GM19043 (cell line): ENCODE measurements around the gene ANKDD1B.
"Not testable (repeated sequence)": the region's sequence is repeated elsewhere in the genome, so short reads cannot be mapped to it uniquely, and the experiment has no call there.

Experiments
- ATAC-seq: cut with Tn5 transposase; IDR thresholded peaks from one replicate; pipeline ENCODE4 v1.9.1; 2021; ENCODE audit warnings: low read depth; ENCODE audit not compliant: unreplicated experiment

ANKDD1B gene

DNA sequence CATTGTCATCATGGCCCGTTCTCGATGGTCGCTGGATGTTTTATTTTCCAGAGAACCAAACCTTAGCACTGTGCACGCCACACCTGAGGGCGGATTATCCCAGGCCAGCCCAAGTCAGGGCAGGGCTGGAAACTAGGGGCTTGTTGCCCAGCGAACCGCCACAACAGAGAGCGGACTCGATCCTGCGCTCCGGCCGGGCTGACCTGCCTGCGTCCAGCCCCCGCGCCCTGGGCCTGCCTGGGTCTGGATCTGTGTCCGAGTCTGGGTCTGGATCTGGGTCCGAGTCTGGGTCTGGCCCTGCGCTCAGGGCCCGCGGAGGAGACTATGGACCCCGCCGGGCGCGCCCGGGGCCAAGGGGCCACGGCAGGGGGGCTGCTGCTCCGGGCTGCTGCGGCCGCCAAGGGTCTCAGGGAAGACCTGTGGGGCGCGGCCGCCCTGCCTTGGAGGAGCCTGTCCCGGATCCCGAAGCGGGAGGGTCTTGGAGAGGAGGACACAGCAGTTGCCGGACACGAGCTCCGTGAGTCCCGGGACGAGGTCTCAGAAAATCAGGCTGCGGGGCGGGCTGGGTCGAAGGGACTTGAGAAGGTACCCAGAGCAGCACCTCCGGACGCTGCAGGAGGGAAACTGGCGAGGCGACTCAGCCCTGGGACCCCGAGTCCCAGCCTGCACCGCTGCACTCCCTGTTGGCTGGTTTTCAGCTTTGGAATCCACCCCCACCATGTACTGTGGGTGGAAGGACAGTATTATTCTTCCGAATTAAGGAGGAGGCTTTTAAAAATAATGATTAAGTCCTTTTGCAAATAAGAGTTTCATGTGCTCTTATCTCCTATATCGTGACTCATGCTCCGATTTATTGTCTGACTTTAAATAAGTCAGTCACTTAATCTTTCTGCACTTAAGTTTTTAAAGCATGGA lies at the start of gene ANKDD1B:
Gene ANKDD1B, plus strand, starts transcription at position 143 of the 915 bp plus-strand sequence. Its CDS starts 182 bp downstream, at position 325.
- no peak for ATAC-seq

DNA sequence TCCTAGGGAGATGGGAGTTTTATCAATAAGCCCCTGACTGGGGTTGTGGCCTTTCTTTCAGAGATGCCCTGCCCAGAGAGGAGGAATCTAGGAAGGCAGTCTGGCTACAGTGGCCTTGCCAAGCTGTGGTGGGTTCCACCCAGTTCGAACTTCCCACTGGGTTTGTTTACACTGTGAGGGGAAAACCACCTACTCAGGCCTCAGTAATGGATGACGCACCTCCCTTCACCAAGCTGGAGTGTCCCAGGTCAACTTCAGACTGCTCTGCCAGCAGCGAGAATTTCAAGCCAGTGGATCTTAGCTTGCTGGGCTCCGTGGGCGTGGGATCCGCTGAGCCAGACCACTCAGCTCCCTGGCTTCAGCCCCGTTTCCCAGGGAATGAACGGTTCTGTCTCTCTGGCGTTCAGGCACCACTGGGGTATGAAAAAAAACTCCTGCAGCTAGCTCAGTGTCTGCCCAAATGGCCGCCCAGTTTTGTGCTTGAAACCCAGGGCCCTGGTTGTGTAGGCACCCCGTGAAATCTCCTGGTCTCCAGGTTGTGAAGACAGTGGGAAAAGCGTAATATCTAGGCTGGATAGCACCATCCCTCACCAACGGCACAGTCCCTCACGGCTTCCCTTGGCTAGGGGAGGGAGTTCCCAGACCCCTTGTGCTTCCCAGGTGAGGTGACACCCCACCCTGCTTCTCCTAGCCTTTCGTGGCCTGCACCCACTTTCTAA lies 45.1 kb upstream of the ANKDD1B start:
- not testable (repeated sequence) for ATAC-seq

DNA sequence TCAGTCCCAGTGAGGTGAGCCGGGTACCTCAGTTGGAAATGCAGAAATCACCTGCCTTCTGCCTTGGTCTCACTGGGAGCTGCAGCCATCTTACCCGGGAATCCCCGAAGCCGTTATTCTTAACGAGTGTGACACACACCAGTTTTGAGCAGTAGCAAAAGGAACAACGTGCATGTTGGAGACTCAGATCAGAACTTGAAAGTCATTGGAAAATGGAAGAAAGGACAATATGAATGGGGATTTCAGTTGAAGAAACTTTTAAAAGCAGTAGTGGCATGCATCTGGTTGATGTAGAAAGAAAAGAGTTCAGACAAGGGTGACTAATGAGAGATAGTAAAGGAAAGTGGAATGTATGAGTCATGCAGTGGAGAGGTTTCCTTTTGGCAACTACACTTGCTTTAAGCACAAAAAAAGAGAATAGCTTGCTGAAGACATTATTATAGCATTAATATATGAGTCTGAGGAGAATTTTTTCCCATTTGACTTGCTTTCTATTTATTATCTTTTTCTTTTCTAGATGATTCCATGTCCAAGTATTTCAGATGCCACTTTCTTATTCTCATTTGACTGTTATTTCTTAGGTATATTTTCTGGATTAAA lies 44.4 kb upstream of the ANKDD1B start:
- ATAC-seq: peak; percentile 78

- ATAC-seq: no peak
These were observed 43.5 kb upstream of the ANKDD1B start for GRCh38 chr5:75567710-75568109.

- ATAC-seq: no peak
These were observed 43.1 kb upstream of the ANKDD1B start for GRCh38 chr5:75568202-75568601.

DNA sequence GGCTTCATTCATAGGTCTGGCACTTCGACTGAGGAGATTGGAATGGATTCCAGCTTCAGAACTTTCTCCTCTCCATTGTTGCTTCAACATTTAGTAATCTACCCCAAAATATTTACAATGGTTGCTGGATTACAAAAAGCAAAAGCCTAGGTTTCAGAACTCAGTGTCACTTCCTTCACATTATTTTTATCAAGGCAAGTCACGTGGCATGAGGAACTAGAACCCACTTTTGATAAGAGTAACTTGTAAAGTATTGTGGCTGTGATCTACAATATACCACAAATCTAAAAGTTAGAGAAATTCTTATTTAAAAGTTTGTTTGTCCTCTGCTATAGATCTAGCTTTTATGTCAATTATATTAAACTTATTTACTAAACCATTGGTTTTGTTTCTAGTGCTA lies 39.7 kb upstream of the ANKDD1B start:
- ATAC-seq: no peak

DNA sequence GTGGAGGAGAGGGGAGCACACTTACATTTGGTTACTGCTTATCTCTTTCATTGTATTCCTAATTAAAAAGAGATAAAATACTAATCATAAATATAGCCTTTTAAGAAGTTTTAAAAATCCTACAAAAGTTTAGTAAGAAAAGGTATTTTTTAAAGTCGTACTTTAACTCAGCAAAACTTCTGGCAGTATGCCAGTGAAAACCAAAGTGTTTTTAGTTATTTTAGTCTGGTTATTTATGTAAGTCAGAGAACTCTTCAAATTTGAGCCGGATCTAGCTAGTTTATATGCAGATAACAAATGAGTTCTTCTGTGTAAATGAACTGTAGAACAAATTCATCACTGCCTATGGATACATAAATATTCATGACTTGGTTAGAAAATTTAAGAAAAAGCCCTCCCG lies 36.5 kb upstream of the ANKDD1B start:
- peak; percentile 13 for ATAC-seq

- ATAC-seq: not testable (repeated sequence)
These were observed 33.0 kb upstream of the ANKDD1B start for GRCh38 chr5:75578280-75578679.

DNA sequence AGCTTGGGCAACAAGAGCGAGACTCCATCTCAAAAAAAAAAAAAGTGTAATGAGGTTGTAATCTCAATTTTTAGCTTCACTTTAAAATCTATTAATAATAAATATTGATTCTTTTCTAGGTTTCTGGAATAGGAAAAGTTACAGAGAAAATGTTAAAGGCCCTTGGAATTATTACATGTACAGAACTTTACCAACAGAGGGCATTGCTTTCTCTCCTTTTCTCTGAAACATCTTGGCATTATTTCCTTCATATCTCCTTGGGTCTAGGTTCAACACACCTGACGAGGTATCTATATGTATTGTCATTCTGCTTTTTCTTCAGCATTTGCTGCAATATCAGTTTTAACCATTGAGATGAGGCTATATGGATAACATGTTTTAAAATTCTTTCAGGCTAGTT lies 26.6 kb upstream of the ANKDD1B start:
- ATAC-seq: no peak

DNA sequence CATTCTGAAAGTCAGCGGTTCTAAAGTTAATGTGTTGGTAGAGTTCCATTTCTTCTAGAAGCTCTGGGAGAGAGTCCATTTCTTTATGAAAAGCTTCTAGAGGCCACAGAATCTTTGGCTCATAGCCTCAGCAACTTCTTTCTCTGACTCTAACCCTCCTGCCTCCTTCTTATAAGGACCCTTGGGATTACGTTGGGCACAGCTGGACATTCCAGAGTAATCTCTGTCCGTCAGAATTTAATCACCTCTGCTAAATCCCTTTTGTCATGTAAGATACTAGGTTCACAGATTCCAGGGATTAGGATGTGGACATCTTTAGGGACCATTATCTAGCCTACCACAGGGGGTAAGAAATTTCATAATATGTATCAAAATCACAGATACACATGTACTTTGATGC lies 22.6 kb upstream of the ANKDD1B start:
- no peak for ATAC-seq

GRCh38 chr5:75600535-75600934 lies 10.7 kb upstream of the ANKDD1B start:
- ATAC-seq: no peak

GRCh38 chr5:75601567-75601966 lies 9.7 kb upstream of the ANKDD1B start:
- ATAC-seq: no peak

DNA sequence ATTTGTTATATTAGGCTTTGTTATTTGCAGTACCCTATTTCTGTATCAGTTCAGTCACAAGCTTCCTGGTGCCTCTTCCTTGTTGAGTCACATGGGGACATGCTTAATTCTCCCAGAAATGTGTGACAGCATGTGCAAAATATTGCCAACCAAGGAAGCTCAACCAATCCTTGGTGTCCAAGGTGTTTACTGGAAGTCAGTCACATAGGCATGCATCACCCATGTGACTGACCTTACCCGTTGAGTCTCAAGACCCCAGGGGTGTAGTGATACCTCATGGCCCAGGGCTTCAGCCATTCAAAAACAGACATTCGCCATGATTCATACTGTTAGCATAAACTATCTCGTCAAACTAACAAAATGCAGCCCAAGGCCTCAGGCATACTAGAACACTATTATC lies 9.3 kb upstream of the ANKDD1B start:
- ATAC-seq: no peak

DNA sequence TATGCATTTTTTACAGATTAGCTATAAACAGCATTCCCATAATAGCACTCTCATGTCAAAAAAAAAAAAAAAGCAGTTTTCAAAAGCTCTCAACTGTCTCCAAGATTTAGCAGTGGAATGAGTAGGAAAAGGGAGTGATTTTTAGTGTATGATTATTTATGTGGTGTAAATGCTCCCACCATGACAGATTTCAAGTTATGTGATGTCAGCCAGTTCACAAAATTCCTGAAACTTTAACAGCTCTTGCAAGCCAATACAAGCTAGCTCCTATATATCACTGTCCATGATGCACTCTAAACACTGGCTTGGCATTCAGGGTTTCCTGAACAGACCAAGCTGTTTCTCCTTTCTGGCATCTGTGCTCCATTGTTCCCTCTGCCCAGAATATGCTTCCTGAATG lies 7.9 kb upstream of the ANKDD1B start:
- no peak for ATAC-seq

DNA sequence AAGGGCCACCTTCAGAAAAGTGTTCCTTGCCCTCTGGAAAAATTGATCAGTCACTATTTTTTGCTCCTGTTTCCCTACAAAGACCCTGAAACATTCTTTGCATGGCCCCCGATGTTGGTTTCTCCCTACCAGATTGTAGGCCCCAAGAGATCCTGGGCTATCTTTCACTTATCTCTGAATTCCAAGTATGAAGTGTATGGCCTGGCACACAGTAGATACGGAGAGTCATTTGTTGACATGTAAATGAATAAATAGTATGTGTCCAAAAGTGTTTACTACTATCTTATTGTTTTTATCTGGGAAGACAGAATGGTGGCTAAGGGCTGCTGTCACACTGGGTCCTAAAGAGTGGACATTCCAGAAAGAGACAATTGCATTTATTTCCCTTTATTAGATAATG lies 7.4 kb upstream of the ANKDD1B start:
- ATAC-seq: no peak

DNA sequence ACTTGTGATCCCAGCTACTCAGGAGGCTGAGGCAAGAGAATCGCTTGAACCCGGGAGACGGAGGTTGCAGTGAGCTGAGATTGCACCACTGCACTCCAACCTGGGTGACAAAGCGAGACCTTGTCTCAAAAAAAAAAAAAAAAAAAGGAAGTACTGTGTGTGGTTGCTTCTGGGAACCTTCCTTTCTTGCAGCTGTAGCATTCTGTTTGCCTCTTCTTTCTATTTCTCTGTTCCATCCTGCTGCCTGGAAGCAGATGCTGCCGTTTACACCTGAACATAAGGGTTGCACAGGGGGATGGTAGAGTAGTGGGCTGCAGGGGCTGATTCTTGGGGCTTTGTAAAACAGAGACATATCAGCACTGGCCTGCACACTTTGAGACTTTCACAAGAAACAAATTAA lies 3.9 kb upstream of the ANKDD1B start:
- not testable (repeated sequence) for ATAC-seq

DNA sequence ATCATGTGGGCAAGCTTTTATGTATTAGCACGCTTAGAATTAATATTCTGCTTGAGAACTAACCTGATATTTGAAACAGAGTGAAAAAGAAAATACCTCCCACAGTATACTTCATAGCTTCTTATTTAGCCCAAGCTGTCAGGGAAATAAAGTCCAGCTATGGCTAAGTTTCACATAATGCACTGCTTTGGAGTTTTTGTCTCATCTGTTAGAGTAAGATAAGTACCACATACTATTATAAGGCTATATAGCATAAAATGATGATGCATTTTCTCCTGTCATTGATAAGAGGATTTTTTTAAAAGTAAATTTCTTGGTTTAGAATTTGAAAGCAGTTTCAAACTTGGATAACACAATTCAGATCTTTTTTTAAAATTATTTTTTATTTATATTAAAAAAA lies 2.4 kb upstream of the ANKDD1B start:
- no peak for ATAC-seq

GRCh38 chr5:75610201-75610600 lies 1.1 kb upstream of the ANKDD1B start:
- no peak for ATAC-seq

DNA sequence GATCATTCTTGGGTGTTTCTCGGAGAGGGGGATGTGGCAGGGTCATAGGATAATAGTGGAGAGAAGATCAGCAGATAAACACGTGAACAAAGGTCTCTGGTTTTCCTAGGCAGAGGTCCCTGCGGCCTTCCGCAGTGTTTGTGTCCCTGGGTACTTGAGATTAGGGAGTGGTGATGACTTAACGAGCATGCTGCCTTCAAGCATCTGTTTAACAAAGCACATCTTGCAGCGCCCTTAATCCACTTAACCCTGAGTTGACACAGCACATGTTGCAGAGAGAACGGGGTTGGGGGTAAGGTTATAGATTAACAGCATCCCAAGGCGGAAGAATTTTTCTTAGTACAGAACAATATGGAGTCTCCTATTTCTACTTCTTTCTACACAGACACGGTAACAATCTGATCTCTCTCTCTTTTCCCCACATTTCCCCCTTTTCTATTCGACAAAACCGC lies 368 bp upstream of the ANKDD1B start:
- ATAC-seq: not testable (repeated sequence)

DNA sequence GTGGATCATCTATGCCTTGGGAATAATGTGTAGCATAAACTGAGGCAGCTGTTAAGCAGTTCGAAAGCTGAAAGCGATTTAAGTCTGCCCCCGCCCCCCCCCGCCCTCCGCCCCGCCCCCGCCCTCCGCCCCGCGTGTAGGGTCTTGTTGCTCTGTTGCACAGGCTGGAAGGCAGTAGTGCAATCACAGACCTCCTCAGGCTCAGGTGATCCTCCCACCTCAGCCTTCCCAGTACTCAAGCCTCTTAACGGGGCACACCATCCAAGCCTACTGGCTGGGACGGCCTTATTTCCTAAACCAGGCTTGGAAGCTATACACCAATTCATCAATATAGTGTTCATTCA lies 945 bp downstream of the ANKDD1B start:
- no peak for ATAC-seq

GRCh38 chr5:75612901-75613300 lies 1.6 kb downstream of the ANKDD1B start:
- no peak for ATAC-seq
